Measurements from ENCODE around the gene ZBTB46.

DNA sequence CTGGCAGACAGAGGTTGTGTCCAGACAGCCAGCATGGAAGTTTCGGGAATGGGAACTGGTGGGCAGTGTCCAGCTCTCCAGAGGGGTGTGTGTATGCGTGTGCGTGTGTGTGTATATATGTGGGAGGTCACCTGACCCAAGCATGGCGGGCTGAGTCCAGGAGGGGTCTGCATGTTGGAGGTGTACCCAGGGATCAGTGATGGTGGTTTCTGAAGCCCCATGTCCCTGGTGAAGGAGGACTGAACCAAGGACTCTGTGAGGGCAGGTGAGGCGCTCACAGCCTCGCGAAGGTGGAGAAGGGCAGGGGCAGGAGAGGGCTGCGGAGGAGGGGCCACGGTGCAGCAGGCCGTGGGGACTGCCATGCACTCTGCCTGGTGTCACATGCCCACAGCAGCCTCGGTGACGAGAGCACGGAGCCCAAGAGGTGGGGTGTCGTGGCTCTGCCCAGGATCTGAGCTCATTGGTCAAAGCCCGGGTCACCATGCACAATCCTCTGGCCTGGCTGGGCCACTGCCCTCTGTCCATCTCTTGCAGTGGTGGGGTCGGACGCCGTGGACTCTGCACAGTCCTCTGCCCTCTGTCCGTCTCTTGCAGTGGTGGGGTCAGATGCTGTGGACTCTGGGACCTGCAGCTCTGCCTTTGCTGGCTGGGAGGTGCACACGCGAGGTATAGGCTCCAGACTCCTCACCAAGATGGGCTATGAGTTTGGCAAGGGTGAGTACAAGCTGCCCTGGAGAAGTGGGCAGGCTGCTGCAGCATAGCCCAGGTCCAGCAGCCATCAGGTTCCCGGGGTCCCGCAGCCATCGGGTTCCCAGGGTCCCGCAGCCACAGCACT lies 96.7 kb downstream of the ZBTB46 start:
- TF ChIP-seq, protein P1, sequence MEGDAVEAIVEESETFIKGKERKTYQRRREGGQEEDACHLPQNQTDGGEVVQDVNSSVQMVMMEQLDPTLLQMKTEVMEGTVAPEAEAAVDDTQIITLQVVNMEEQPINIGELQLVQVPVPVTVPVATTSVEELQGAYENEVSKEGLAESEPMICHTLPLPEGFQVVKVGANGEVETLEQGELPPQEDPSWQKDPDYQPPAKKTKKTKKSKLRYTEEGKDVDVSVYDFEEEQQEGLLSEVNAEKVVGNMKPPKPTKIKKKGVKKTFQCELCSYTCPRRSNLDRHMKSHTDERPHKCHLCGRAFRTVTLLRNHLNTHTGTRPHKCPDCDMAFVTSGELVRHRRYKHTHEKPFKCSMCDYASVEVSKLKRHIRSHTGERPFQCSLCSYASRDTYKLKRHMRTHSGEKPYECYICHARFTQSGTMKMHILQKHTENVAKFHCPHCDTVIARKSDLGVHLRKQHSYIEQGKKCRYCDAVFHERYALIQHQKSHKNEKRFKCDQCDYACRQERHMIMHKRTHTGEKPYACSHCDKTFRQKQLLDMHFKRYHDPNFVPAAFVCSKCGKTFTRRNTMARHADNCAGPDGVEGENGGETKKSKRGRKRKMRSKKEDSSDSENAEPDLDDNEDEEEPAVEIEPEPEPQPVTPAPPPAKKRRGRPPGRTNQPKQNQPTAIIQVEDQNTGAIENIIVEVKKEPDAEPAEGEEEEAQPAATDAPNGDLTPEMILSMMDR (conservative IDR thresholded peaks at IDR 0.05; ENCODE audit: low read length) = no peak
- no peak for TF ChIP-seq EZH2phosphoT487 (IDR thresholded peaks at IDR 0.05; ENCODE audit: borderline replicate concordance, low read depth, low read length)

Measured in OCI-LY7 (cell line).